ENCODE measurements around the gene SH3YL1. TPM values are rescaled to one million over a fixed set of nuclear protein-coding genes. Genes with fewer than 3 reads are reported as not detected.

The SH3YL1 gene
- total and polyA plus RNA-seq, 4 donors: 6.4 to 19.2 (median 13.9) TPM

GRCh38 chr2:209470-209869 is 54.4 kb downstream of the SH3YL1 start:
- H3K4me1 ChIP-seq (ENCODE audit: control insufficient read depth in 4 of 4, insufficient read depth in 4 of 4, low read length in 3 of 4): peaks cover 0 to 2% (median under 1%) of the 10 kb centered on the region in 4 donors
- no peak overlapping the region for H3K9ac ChIP-seq (ENCODE audit: low read depth in 1 of 2, low read length in 2 of 2)
- 52% methylated on average over 2 of the region's 2 CpGs for WGBS
- H3K4me3 ChIP-seq (ENCODE audit: low read depth in 1 of 3, low read length in 3 of 3): no peak overlapping the region
- no peak for TF ChIP-seq HNF4G (IDR thresholded peaks at IDR 0.05)
- TF ChIP-seq ZBTB33 (IDR thresholded peaks at IDR 0.05): no peak
- TF ChIP-seq TAF1 (conservative IDR thresholded peaks at IDR 0.05): no peak
- TF ChIP-seq FOXA1 (IDR thresholded peaks at IDR 0.05): no peak
- TF ChIP-seq ATF3 (IDR thresholded peaks at IDR 0.05): no peak
- no peak for TF ChIP-seq REST (IDR thresholded peaks at IDR 0.05)
- no peak for TF ChIP-seq YY1 (IDR thresholded peaks at IDR 0.05)
- no peak for TF ChIP-seq HNF4A (conservative IDR thresholded peaks at IDR 0.05)
- TF ChIP-seq MAX (IDR thresholded peaks at IDR 0.05): no peak
- TF ChIP-seq RAD21 (IDR thresholded peaks at IDR 0.05): no peak
- TF ChIP-seq EGR1 (IDR thresholded peaks at IDR 0.05; ENCODE audit: low read depth in 2 of 2): no peak
- TF ChIP-seq NR2F2 (IDR thresholded peaks at IDR 0.05): no peak
- no peak for TF ChIP-seq CTCF (IDR thresholded peaks at IDR 0.05; ENCODE audit: low read depth, low read length, missing input control)
- TF ChIP-seq JUND (IDR thresholded peaks at IDR 0.05): no peak
- TF ChIP-seq SP1 (IDR thresholded peaks at IDR 0.05): no peak
- TF ChIP-seq RXRA (IDR thresholded peaks at IDR 0.05): no peak
- TF ChIP-seq GABPA (IDR thresholded peaks at IDR 0.05 in 1 of 2, conservative IDR thresholded peaks at IDR 0.05 in 1 of 2): no peak
- TF ChIP-seq FOXA2 (IDR thresholded peaks at IDR 0.05): no peak
- no peak overlapping the region for H3K27ac ChIP-seq (ENCODE audit: low read depth in 1 of 2, low read length in 2 of 2)
- H3K9me3 ChIP-seq (ENCODE audit: control insufficient read depth in 4 of 4, low read length in 3 of 4): peaks cover 0 to 7% (median 4%) of the 10 kb centered on the region in 4 donors
- H3K36me3 ChIP-seq (ENCODE audit: control insufficient read depth in 4 of 4, insufficient read depth in 3 of 4, low read depth in 1 of 4, low read length in 3 of 4): no peaks in the 10 kb centered on the region
- DNase-seq (ENCODE audit: low spot score): no peak
- no peaks in the 10 kb centered on the region for H3K27me3 ChIP-seq (ENCODE audit: control insufficient read depth in 4 of 4, insufficient read depth in 4 of 4, low read length in 3 of 4)

All from liver (tissue), 9 donors.